CD4-positive, alpha-beta T cell treated with Interferon alpha-2 for 1 hour (primary cell): Measurements from ENCODE around the gene MIDN.

Experiments used
- DNase-seq, 2 donors: peaks; one replicate each; pipeline ENCODE4 v3.0.0-alpha.2; 2020 to 2022

Gene MIDN

GRCh38 chr19:1259206-1259875 lies 11.0 kb downstream of the MIDN start:
- DNase-seq, result peak; percentile 81 to 86

- DNase-seq, result peak; percentile 71 to 77
These were observed 11.7 kb downstream of the MIDN start for GRCh38 chr19:1259876-1260748.

GRCh38 chr19:1260749-1261537 lies 12.6 kb downstream of the MIDN start:
- peak; percentile 98 to 99 for DNase-seq

- peak; percentile 41 to 65 for DNase-seq
These were observed 13.1 kb downstream of the MIDN start for GRCh38 chr19:1261538-1261797.

GRCh38 chr19:1261798-1262622 lies 13.6 kb downstream of the MIDN start:
- peak; percentile 40 to 64 for DNase-seq

- no peak for DNase-seq
These were observed 14.3 kb downstream of the MIDN start for GRCh38 chr19:1262623-1263123.

- no peak for DNase-seq
These were observed 14.8 kb downstream of the MIDN start for GRCh38 chr19:1263188-1263587.

GRCh38 chr19:1264801-1265614 lies 16.6 kb downstream of the MIDN start:
- DNase-seq, result peak in 1 of 2 donors; percentile 30

- DNase-seq, result peak; percentile 39 to 50
These were observed 17.3 kb downstream of the MIDN start for GRCh38 chr19:1265615-1266128.

GRCh38 chr19:1266129-1266915 lies 17.9 kb downstream of the MIDN start:
- DNase-seq, result peak; percentile 86 to 94

- DNase-seq, result peak; percentile 64 to 74
These were observed 18.6 kb downstream of the MIDN start for GRCh38 chr19:1266916-1267476.

GRCh38 chr19:1267477-1268225 lies 19.3 kb downstream of the MIDN start:
- DNase-seq, result no peak

- peak in 1 of 2 donors; percentile 3 for DNase-seq
These were observed 20.1 kb downstream of the MIDN start for GRCh38 chr19:1268226-1269064.

GRCh38 chr19:1269065-1269477 lies 20.7 kb downstream of the MIDN start, which contains the start of gene CIRBP:
Gene CIRBP, plus strand, starts transcription at chr19:1269332. Its CDS starts 1,602 bp downstream, at chr19:1270934.
- DNase-seq, result peak; percentile 100

GRCh38 chr19:1269478-1270212 lies 21.3 kb downstream of the MIDN start:
- DNase-seq, result peak; percentile 86 to 90

- no peak for DNase-seq
These were observed 21.9 kb downstream of the MIDN start for GRCh38 chr19:1270213-1270853.
